K562 (cell line): ENCODE data around the gene SLC24A3. TPM values are rescaled to one million over a fixed set of nuclear protein-coding genes. Genes with fewer than 3 reads are reported as not detected.

ENCODE experiments used
- ATAC-seq: fragments of 200-7000 bp; cut with Tn5 transposase; 3 replicates; pipeline ENCODE4 v1.9.1; 2020; ENCODE audit warnings: moderate library complexity
- BruUV-seq: library from RNA; stranded (reverse); fragments of 400-500 nt; replicated peaks from 2 replicates; lab custom pipeline; 2021; lab: Mats Ljungman, UMichigan
- CTCF ChIA-PET: fragments of 300-600 bp; formaldehyde crosslinking; extraction: SDS; loops from one replicate; lab custom pipeline; 2021; ENCODE audit warnings: low intra/inter-chr PET ratio; lab: Yijun Ruan, JAX
- POLR2A ChIA-PET: fragments of 300-600, 350-650 bp; sonication (Branson Sonifier 250); formaldehyde crosslinking; extraction: SDS; loops from one replicate; lab custom pipeline; 2021; ENCODE audit warnings: antibody characterized with exemption, inconsistent platforms; lab: Yijun Ruan, JAX
- DNase-seq, 4 experiments: peaks; one replicate each; pipeline versions ENCODE4 v3.0.0 to v3.0.0-alpha.2; 2011 to 2018; ENCODE audit warnings: low spot score in 3 of 4, mixed read lengths in 3 of 4; ENCODE audit errors: extremely low read depth in 1 of 4
- FAIRE-seq: peaks from 2 replicates; lab custom pipeline; 2011; peaks lifted over from hg19 to GRCh38; lab: Jason Lieb, UNC
- H2AFZ ChIP-seq: 2 replicates; pipeline ENCODE4 v1.6.0; 2011; ENCODE audit warnings: low read depth, low read length, control low read depth, inconsistent platforms
- H3K27ac ChIP-seq: fragments of 200-600 bp; 3 replicates; pipeline ENCODE4 v1.8.0; 2011; ENCODE audit warnings: low read depth, mild to moderate bottlenecking, control low read depth, inconsistent platforms, low read length, moderate library complexity, mixed read lengths; ENCODE audit errors: extremely low read depth
- H3K27me3 ChIP-seq, 2 experiments: fragments of 300-600 bp in 1 of 2; 2 replicates in 1 of 2; 3 replicates in 1 of 2; pipeline versions ENCODE4 v1.6.0 to v1.8.0; 2011; ENCODE audit warnings: inconsistent platforms in 2 of 2, low read length in 2 of 2, mild to moderate bottlenecking in 1 of 2, mixed read lengths in 1 of 2, moderate library complexity in 1 of 2; ENCODE audit not compliant: control insufficient read depth in 2 of 2, insufficient read depth in 2 of 2
- H3K36me3 ChIP-seq: fragments of 300-600 bp; 3 replicates; pipeline ENCODE4 v1.8.0; 2011; ENCODE audit warnings: mild to moderate bottlenecking, low read length, inconsistent platforms; ENCODE audit not compliant: control insufficient read depth, insufficient read depth
- H3K4me1 ChIP-seq, 2 experiments: fragments of 200-600 bp in 1 of 2; replicated peaks in 1 of 2; 2 replicates in 1 of 2; 3 replicates in 1 of 2; pipeline versions ENCODE4 v1.5.1 to v1.8.0; 2011; ENCODE audit warnings: inconsistent platforms in 2 of 2, low read length in 2 of 2, mild to moderate bottlenecking in 1 of 2, mixed read lengths in 1 of 2, moderate library complexity in 1 of 2; ENCODE audit not compliant: control insufficient read depth in 2 of 2, insufficient read depth in 2 of 2
- H3K4me2 ChIP-seq: 2 replicates; pipeline ENCODE4 v1.6.1; 2011; ENCODE audit warnings: low read length, control low read depth, inconsistent platforms, mixed read lengths; ENCODE audit not compliant: insufficient read depth
- H3K4me3 ChIP-seq: fragments of 200-600 bp; sonication (generic), shearing (Covaris generic); 2 replicates; pipeline ENCODE4 v1.5.1; 2016; ENCODE audit warnings: control low read depth, inconsistent platforms
- H3K79me2 ChIP-seq: fragments of 200-600 bp; 3 replicates; pipeline ENCODE4 v1.8.0; 2011; ENCODE audit warnings: low read length, inconsistent platforms; ENCODE audit not compliant: control insufficient read depth, insufficient read depth
- H3K9ac ChIP-seq, 2 experiments: 2 replicates each; pipeline versions ENCODE4 v1.6.0 to v1.6.1; 2011; ENCODE audit warnings: low read depth in 2 of 2, low read length in 2 of 2, control low read depth in 1 of 2, inconsistent platforms in 1 of 2, mild to moderate bottlenecking in 1 of 2, mixed read lengths in 1 of 2; ENCODE audit not compliant: insufficient read depth in 1 of 2
- H3K9me1 ChIP-seq: one replicate; pipeline ENCODE4 v1.6.0; 2011; ENCODE audit warnings: inconsistent platforms, mild to moderate bottlenecking, low read length, moderate library complexity; ENCODE audit not compliant: control insufficient read depth, insufficient read depth
- H3K9me3 ChIP-seq: replicated peaks from 2 replicates; pipeline ENCODE4 v1.5.1; 2011; ENCODE audit warnings: low read depth, low read length, inconsistent platforms; ENCODE audit not compliant: control insufficient read depth, insufficient read depth
- H4K20me1 ChIP-seq: replicated peaks from 2 replicates; pipeline ENCODE4 v1.6.1; 2011; ENCODE audit warnings: low read length, inconsistent platforms, mixed read lengths; ENCODE audit not compliant: control insufficient read depth, insufficient read depth
- CGGBP1 ChIP-seq: fragments of 250-450 bp; sonication (Bioruptor Pico); IDR thresholded peaks from 2 replicates; pipeline ENCODE4 v1.9.0; 2021; ENCODE audit warnings: mild to moderate bottlenecking
- GABPA ChIP-seq: fragments of 200-800 bp; sonication (Bioruptor generic); conservative IDR thresholded peaks from 2 replicates; pipeline ENCODE4 v1.6.1; 2016; ENCODE audit warnings: low read depth, missing genetic modification characterization, missing compliant biosample characterization
- ID3 ChIP-seq, 2 experiments: fragments of 250-450 bp in 1 of 2; fragments of 450-650 bp in 1 of 2; sonication (Bioruptor Pico) in 1 of 2; IDR thresholded peaks; 2 replicates each; pipeline versions ENCODE4 v1.6.1 to v1.8.0; 2016 to 2021; ENCODE audit warnings: mild to moderate bottlenecking in 2 of 2, moderate library complexity in 2 of 2, missing compliant biosample characterization in 1 of 2, missing genetic modification characterization in 1 of 2
- KDM2B ChIP-seq: fragments of 250-450 bp; sonication (Bioruptor Pico); IDR thresholded peaks from 2 replicates; pipeline ENCODE4 v1.8.0; 2021; ENCODE audit warnings: mild to moderate bottlenecking, moderate library complexity
- U2AF1 ChIP-seq: fragments of 200-400 bp; formaldehyde crosslinking; optimal IDR thresholded peaks from 2 replicates; pipeline ENCODE3; 2017; ENCODE audit warnings: mild to moderate bottlenecking, low read depth, low read length, moderate library complexity
- ZNF253 ChIP-seq: fragments of 250-450 bp; sonication (Bioruptor Pico); conservative IDR thresholded peaks from 2 replicates; pipeline ENCODE4 v1.6.1; 2021; ENCODE audit warnings: mild to moderate bottlenecking
- WGBS: fragments of 100-300 bp; shearing (Covaris generic); methylation state at CpG from one replicate; pipeline ENCODE4 v1.1.6; 2016; ENCODE audit warnings: low coverage, mixed read lengths; ENCODE audit not compliant: insufficient coverage; ENCODE audit errors: missing lambda C conversion rate; 5-methylcytosine and 5-hydroxymethylcytosine counted together
- in situ Hi-C: fragments of 300-500 bp; cut with MboI; formaldehyde crosslinking; loops from 4 replicates; pipeline ENCODE4 v1.15.0; 2018; ENCODE audit warnings: inconsistent platforms, mixed read lengths
- intact Hi-C: fragments of 100-400 bp; cut with micrococcal nuclease; formaldehyde crosslinking; loops from 2 replicates; pipeline ENCODE4 v1.14.2; 2022
- polyA plus RNA-seq, 8 experiments: library from polyadenylated mRNA; depleted of rRNA in 4 of 8; stranded (reverse) in 5 of 8; unstranded in 3 of 8; fragments of >200 nt; fragmentation: Nextera tagmentation in 2 of 8; fragmentation: Illumina TruSeq in 1 of 8; extraction: Ambion mirVana in 2 of 8; extraction: Trizol in 1 of 8; gene quantifications; 2 replicates each; pipeline versions ENCODE4 v1.2.1 to v1.2.3, GENCODE V29; 2011 to 2014; ENCODE audit warnings: inconsistent platforms in 1 of 8, missing spikeins in 1 of 8
- total RNA-seq, 7 experiments: library from RNA; depleted of rRNA in 6 of 7; stranded (reverse); fragments of >200 nt in 6 of 7; fragmentation: Illumina TruSeq in 2 of 7; extraction: Trizol in 2 of 7; gene quantifications; 2 replicates each; pipeline versions ENCODE4 v1.2.1 to v1.2.3, GENCODE V29; 2011 to 2021; ENCODE audit warnings: low replicate concordance in 1 of 7
- TF ChIP-seq, protein P1 (sequence below), 3 experiments: fragments of 200-800 bp in 1 of 3; fragments of 250-450 bp in 1 of 3; fragments of 450-650 bp in 1 of 3; sonication (Bioruptor Pico) in 1 of 3; sonication (Bioruptor generic) in 1 of 3; formaldehyde crosslinking in 1 of 3; IDR thresholded peaks; 2 replicates each; pipeline versions ENCODE4 v1.6.1 to v1.8.0; 2016 to 2022; ENCODE audit warnings: mild to moderate bottlenecking in 2 of 3, missing genetic modification characterization in 2 of 3, missing compliant biosample characterization in 1 of 3, moderate library complexity in 1 of 3

Gene SLC24A3
- total and polyA plus RNA-seq, 9 of the 15 experiments (the other 6 are each of a cell fraction or from before 2014, with no cell fraction given): not detected

- no peak for TF ChIP-seq CGGBP1 (CRISPR knock-in tag)
- TF ChIP-seq, protein P1, sequence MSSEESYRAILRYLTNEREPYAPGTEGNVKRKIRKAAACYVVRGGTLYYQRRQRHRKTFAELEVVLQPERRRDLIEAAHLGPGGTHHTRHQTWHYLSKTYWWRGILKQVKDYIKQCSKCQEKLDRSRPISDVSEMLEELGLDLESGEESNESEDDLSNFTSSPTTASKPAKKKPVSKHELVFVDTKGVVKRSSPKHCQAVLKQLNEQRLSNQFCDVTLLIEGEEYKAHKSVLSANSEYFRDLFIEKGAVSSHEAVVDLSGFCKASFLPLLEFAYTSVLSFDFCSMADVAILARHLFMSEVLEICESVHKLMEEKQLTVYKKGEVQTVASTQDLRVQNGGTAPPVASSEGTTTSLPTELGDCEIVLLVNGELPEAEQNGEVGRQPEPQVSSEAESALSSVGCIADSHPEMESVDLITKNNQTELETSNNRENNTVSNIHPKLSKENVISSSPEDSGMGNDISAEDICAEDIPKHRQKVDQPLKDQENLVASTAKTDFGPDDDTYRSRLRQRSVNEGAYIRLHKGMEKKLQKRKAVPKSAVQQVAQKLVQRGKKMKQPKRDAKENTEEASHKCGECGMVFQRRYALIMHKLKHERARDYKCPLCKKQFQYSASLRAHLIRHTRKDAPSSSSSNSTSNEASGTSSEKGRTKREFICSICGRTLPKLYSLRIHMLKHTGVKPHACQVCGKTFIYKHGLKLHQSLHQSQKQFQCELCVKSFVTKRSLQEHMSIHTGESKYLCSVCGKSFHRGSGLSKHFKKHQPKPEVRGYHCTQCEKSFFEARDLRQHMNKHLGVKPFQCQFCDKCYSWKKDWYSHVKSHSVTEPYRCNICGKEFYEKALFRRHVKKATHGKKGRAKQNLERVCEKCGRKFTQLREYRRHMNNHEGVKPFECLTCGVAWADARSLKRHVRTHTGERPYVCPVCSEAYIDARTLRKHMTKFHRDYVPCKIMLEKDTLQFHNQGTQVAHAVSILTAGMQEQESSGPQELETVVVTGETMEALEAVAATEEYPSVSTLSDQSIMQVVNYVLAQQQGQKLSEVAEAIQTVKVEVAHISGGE (CRISPR knock-in tag; IDR thresholded peaks at IDR 0.05): no peak
- TF ChIP-seq GABPA (tag): no peak
- TF ChIP-seq ZNF253 (CRISPR knock-in tag): no peak
- no peak for TF ChIP-seq U2AF1
- no peak for TF ChIP-seq KDM2B (CRISPR knock-in tag)
- no peak for TF ChIP-seq ID3 (CRISPR knock-in tag; IDR thresholded peaks at IDR 0.05)
- TF ChIP-seq ID3 (tag; IDR thresholded peaks at IDR 0.05): no peak
- intact Hi-C loops (no loop called here), in situ Hi-C loops (no loop called here)
- Histone ChIP-seq H3K9me3 (no peaks in the 10 kb centered on the region), H3K4me2 (no peak overlapping the region), H3K9ac (no peak overlapping the region), H4K20me1 (no peaks in the 10 kb centered on the region), H3K36me3 (no peaks in the 10 kb centered on the region), H3K79me2 (no peaks in the 10 kb centered on the region), H3K4me1 (no peaks in the 10 kb centered on the region), H3K27me3 (no peaks in the 10 kb centered on the region), H2AFZ (no peak overlapping the region), H3K9me1 (no peaks in the 10 kb centered on the region), H3K4me3 (no peak overlapping the region), H3K27ac (no peak overlapping the region)
- WGBS: 2% methylated on average over 4 of the region's 4 CpGs
- no TSS peak for BruUV-seq
- CTCF ChIA-PET: no interaction called here
- DNase-seq (no peak), FAIRE-seq (no peak), ATAC-seq (no peak)
- POLR2A ChIA-PET: interaction anchor here (0.6 kb wide), 1 partner anchor 861 kb away, joined by 3 read pairs; no protein-coding TSS in a partner anchor
Measured at GRCh38 chr20:19522836-19523590, 310.6 kb downstream of the SLC24A3 start.
